Colonic mucosa (tissue), 4 donors: ENCODE measurements around the gene CP. TPM values are rescaled to one million over a fixed set of nuclear protein-coding genes. Genes with fewer than 3 reads are reported as not detected.

Experiments
- DNase-seq: peaks from one replicate; pipeline ENCODE4 v3.0.0-alpha.2; 2020
- H3K27ac ChIP-seq: fragments of 200-600 bp; one replicate; pipeline ENCODE4 v1.8.0; 2021
- H3K27me3 ChIP-seq: fragments of 200-600 bp; one replicate; pipeline ENCODE4 v1.8.0; 2021
- H3K36me3 ChIP-seq: fragments of 200-600 bp; one replicate; pipeline ENCODE4 v1.8.0; 2021
- H3K4me1 ChIP-seq: fragments of 200-600 bp; one replicate; pipeline ENCODE4 v1.8.0; 2021; ENCODE audit warnings: mild to moderate bottlenecking
- H3K4me3 ChIP-seq: fragments of 200-600 bp; one replicate; pipeline ENCODE4 v1.8.0; 2021
- H3K9ac ChIP-seq, 2 donors: one replicate each; pipeline ENCODE4 v1.7.0; 2013; ENCODE audit warnings: control low read depth in 2 of 2, low read depth in 2 of 2, low read length in 2 of 2
- H3K9me3 ChIP-seq: fragments of 200-600 bp; one replicate; pipeline ENCODE4 v1.8.0; 2021
- intact Hi-C: fragments of 100-400 bp; cut with DNase I; formaldehyde crosslinking; loops from one replicate; pipeline ENCODE4 v1.14.1; 2022
- total RNA-seq, 2 donors: library from RNA; stranded (reverse); fragmentation: NEBNext Ultra II Directional in 1 of 2; extraction: Animal tissue kit (Norgen Biotek cat#: 25700) in 1 of 2; gene quantifications; one replicate each; pipeline ENCODE4 v1.2.1, GENCODE V29; 2021
- TF ChIP-seq, protein P1 (sequence below): fragments of 200-600 bp; IDR thresholded peaks from one replicate; pipeline ENCODE4 v1.8.0; 2022; ENCODE audit warnings: antibody characterized with exemption, mild to moderate bottlenecking
- donor health status: healthy.
- donor health status: DM: no; HTN: no; CAD: no.
- donor health status: DM: no; HTN: no; CAD: no.

CP gene
- total RNA-seq, 2 donors from 2014 or later = 5.6 to 7.1 TPM

DNA sequence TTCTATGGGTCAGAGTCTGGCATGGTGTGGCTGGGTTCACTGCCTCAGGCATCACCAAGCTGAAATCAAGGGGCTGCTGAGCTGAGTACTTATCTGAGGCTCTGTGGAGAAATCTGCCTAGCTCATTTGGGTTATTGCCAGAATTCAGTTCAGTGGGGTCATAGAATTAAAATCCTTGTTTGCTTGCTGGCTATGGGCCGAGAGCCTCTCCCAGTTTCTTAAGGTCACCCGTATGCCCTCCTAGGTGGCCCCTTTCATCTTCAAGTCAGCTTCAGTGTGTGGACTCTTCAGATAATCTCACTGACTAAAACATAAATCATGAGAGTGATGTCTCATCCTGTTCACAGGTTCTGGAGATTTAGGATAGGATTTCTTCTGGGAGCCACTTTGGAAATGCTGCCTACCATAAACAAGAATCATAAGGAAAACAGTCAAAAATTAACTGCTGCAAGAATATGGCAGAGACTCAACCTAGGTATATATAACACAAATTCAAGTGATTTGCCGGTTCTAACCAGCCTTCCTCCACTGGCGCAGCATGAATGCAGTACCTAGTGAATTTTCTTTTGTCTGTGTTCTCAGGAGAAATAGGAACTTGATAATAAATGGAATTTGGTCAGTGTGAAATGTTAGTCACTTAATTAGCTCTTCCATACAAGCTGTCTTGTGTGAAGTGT lies 5.3 kb downstream of the CP start:
- intact Hi-C loops = no loop called here
- TF ChIP-seq, protein P1, sequence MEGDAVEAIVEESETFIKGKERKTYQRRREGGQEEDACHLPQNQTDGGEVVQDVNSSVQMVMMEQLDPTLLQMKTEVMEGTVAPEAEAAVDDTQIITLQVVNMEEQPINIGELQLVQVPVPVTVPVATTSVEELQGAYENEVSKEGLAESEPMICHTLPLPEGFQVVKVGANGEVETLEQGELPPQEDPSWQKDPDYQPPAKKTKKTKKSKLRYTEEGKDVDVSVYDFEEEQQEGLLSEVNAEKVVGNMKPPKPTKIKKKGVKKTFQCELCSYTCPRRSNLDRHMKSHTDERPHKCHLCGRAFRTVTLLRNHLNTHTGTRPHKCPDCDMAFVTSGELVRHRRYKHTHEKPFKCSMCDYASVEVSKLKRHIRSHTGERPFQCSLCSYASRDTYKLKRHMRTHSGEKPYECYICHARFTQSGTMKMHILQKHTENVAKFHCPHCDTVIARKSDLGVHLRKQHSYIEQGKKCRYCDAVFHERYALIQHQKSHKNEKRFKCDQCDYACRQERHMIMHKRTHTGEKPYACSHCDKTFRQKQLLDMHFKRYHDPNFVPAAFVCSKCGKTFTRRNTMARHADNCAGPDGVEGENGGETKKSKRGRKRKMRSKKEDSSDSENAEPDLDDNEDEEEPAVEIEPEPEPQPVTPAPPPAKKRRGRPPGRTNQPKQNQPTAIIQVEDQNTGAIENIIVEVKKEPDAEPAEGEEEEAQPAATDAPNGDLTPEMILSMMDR = no peak
- H3K4me1 ChIP-seq = peaks cover 14% of the 10 kb centered on the region
- no peaks in the 10 kb centered on the region for H3K36me3 ChIP-seq
- H3K9me3 ChIP-seq = no peaks in the 10 kb centered on the region
- no peak overlapping the region for H3K4me3 ChIP-seq
- DNase-seq = peak; percentile 46
- H3K9ac ChIP-seq = no peak overlapping the region
- no peaks in the 10 kb centered on the region for H3K27me3 ChIP-seq
- H3K27ac ChIP-seq = no peak overlapping the region

DNA sequence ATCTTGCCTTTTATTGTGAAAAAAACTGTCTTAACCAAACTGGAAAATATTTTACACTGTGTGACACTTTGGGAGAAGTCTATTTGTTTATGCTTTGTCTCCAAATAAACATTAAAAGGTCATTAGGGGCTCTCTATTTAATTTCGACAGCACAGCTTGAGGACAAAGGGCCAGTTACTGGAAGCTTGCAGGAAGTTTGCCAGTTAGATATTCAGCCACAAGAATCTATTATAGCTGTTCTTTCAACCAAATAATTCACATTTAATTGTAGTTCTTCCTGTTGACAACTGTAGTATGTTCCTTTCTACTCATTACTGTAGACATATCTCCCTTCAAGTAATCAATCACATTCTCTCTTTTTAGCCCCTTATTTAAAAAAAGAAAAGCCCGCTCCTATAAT lies 6.1 kb downstream of the CP start:
- Histone ChIP-seq H3K4me3 (no peak overlapping the region), H3K27ac (no peak overlapping the region), H3K4me1 (peaks cover 14% of the 10 kb centered on the region), H3K9ac (no peak overlapping the region), H3K27me3 (no peaks in the 10 kb centered on the region), H3K9me3 (no peaks in the 10 kb centered on the region), H3K36me3 (no peaks in the 10 kb centered on the region)
- intact Hi-C loops = no loop called here
- TF ChIP-seq, protein P1 = no peak
- DNase-seq = no peak

DNA sequence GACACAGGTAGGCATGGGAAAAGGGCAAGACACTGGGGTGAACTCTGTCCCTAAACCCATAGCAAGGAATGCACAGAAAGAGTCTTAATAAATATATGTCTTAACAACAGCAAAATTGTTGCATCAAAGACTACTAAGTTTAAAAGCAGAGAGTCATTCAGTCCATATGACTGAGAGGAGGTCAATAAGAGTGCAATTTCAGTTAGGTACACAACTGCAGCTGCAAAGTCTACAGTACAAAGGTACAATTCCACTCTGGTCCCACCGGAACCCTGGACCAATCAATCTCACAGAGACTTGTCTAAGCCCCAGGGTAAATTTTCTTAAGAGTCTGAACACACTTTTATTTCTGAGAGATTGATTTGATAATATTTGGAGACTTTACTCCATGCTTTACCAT lies 6.9 kb downstream of the CP start:
- no peak overlapping the region for H3K9ac ChIP-seq
- H3K4me1 ChIP-seq = peaks cover 14% of the 10 kb centered on the region
- H3K36me3 ChIP-seq = no peaks in the 10 kb centered on the region
- no peaks in the 10 kb centered on the region for H3K27me3 ChIP-seq
- H3K4me3 ChIP-seq = no peak overlapping the region
- peak; percentile 31 for DNase-seq
- H3K9me3 ChIP-seq = no peaks in the 10 kb centered on the region
- intact Hi-C loops = no loop called here
- no peak overlapping the region for H3K27ac ChIP-seq
- TF ChIP-seq, protein P1 = no peak

DNA sequence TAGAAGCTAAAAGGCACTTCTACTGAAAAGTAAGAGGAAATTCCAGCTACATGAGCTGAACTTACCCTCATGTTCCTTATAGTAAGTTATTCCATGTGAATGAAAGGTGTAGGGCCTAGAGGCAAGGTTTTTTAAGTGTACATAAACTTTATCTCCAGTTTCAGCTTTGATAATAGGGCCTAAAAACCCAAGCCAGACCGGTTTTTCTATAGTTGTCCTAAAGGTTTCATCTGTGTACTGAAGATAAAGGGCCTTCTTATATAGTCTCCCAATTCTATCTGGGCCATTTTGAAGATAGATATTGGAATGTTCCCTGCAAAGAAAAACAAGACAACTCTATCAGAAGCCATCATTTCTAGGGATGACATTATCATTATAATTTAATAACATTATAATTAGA lies 9.2 kb downstream of the CP start:
- Histone ChIP-seq H3K9me3 (no peaks in the 10 kb centered on the region), H3K9ac (no peak overlapping the region), H3K4me3 (no peak overlapping the region), H3K27ac (no peak overlapping the region), H3K27me3 (no peaks in the 10 kb centered on the region), H3K4me1 (peaks cover 14% of the 10 kb centered on the region), H3K36me3 (no peaks in the 10 kb centered on the region)
- DNase-seq = no peak
- TF ChIP-seq, protein P1 = no peak
- intact Hi-C loops = no loop called here

DNA sequence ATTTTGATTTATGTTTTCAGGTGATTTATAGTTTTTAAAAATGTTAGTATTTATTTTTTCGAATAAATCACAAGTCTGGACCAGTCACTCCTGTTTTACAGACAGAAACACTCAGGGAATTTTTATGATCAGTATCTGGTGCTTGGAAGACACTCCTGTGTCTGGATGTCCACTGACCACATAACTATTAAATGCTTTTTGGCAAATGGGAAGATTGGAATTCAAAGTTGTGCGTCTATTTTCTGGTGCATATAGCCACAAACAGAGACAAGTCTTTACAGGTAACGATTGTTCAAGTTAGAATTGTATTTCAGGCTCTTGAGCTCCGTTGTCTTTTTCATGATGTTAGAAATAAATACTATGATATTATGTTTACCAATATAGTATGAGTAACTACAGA lies 12.2 kb downstream of the CP start:
- no peak overlapping the region for H3K27ac ChIP-seq
- no peak overlapping the region for H3K9ac ChIP-seq
- DNase-seq = no peak
- H3K4me3 ChIP-seq = no peak overlapping the region
- TF ChIP-seq, protein P1 = no peak
- no peaks in the 10 kb centered on the region for H3K36me3 ChIP-seq
- intact Hi-C loops = no loop called here
- H3K27me3 ChIP-seq = no peaks in the 10 kb centered on the region
- no peaks in the 10 kb centered on the region for H3K9me3 ChIP-seq
- H3K4me1 ChIP-seq = no peaks in the 10 kb centered on the region
